GM12864 (cell line): ENCODE data around the gene CTF1.

Experiments
- DNase-seq: peaks from one replicate; pipeline ENCODE4 v3.0.0-alpha.2; 2011; ENCODE audit warnings: low read depth
- H3K4me3 ChIP-seq: 2 replicates; pipeline ENCODE4 v1.5.1; 2011; ENCODE audit warnings: mild to moderate bottlenecking, low read depth, low read length, control low read depth
- CTCF ChIP-seq: IDR thresholded peaks from 2 replicates; pipeline ENCODE4 v1.5.1; 2011; ENCODE audit warnings: low read depth, mild to moderate bottlenecking, moderate library complexity, low read length, control low read depth, inconsistent platforms; ENCODE audit errors: missing control alignments

The CTF1 gene

GRCh38 chr16:30948667-30949649 is 52.5 kb downstream of the CTF1 start, which contains the start of gene ORAI3:
ORAI3 (plus strand) TSS chr16:30949068; CDS start chr16:30949290, 222 bp downstream.
- peak within 1 kb of the TSS; percentile 84 for H3K4me3 ChIP-seq
- DNase-seq: no peak
- no peak for TF ChIP-seq CTCF

GRCh38 chr16:30949650-30950515 is 53.5 kb downstream of the CTF1 start:
- no peak for DNase-seq
- peak; percentile 45 for TF ChIP-seq CTCF
- H3K4me3 ChIP-seq: peak overlapping the region; percentile 84

- H3K4me3 ChIP-seq: peak overlapping the region; percentile 84
These were observed 54.2 kb downstream of the CTF1 start for GRCh38 chr16:30950516-30951065.

GRCh38 chr16:30951193-30951592 is 54.8 kb downstream of the CTF1 start:
- TF ChIP-seq CTCF: no peak
- H3K4me3 ChIP-seq: no peak overlapping the region
- no peak for DNase-seq

More at GRCh38 chr16:30950516-30951065, 54.2 kb downstream of the CTF1 start:
- TF ChIP-seq CTCF: no peak
- DNase-seq: no peak

GRCh38 chr16:30951750-30952149 is 55.3 kb downstream of the CTF1 start:
- no peak for DNase-seq
- H3K4me3 ChIP-seq: no peak overlapping the region
- TF ChIP-seq CTCF: no peak

- no peak for DNase-seq
- no peak overlapping the region for H3K4me3 ChIP-seq
- TF ChIP-seq CTCF: no peak
These were observed 56.7 kb downstream of the CTF1 start for GRCh38 chr16:30953111-30953510.
